ENCODE results near the gene ALPG. TPM values are rescaled to one million over a fixed set of nuclear protein-coding genes. Genes with fewer than 3 reads are reported as not detected.
A peak's percentile ranks its signal among the peaks of the same experiment; 100 is the strongest.

The ALPG gene
- total RNA-seq, 2 donors from 2014 or later: not detected

DNA sequence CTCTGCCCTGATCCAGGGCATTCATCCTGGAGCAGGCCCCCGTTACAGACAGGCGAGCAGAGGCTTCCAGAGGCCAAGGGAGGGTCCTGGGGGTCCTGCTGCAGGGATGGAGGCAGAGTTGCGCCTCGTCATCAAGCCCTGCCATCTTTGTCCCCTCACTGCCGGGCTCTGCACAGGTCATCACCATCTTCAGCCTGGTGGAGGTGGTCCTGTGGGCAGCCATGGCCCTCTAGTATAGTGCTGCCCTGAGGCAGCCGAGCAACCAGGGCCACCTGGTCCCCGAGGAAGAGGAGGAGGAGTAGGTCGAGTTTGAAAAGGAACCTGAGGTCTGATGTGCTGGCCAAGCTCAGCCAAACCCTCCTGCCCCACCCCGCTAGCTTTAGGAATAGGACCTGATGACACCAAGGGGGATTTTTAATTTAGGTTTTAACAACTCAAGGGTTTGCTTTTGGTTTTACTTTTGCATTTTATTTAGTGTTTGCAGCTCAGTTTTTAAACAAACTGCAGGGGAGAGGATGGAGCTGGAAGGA, 40.5 kb downstream of the ALPG start:
- H3K27me3 ChIP-seq (ENCODE audit: control insufficient read depth, insufficient read depth, low read length, poor library complexity, severe bottlenecking): peaks cover 4% of the 10 kb centered on the region
- H3K4me3 Mint-ChIP-seq: no peak overlapping the region
- no peaks in the 10 kb centered on the region for H3K9me3 ChIP-seq (ENCODE audit: control insufficient read depth, low read length)
- no peak overlapping the region for H3K27ac ChIP-seq (ENCODE audit: low read depth, low read length)
- H3K36me3 ChIP-seq (ENCODE audit: control insufficient read depth, insufficient read depth, low read length): no peaks in the 10 kb centered on the region
- no peak overlapping the region for H3K9ac ChIP-seq (ENCODE audit: extremely low read depth, low read length, poor library complexity, severe bottlenecking)
- H3K27ac Mint-ChIP-seq: no peak overlapping the region
- no peak for DNase-seq
- H3K9me3 Mint-ChIP-seq: no peaks in the 10 kb centered on the region
- no peaks in the 10 kb centered on the region for H3K27me3 Mint-ChIP-seq (ENCODE audit: insufficient read depth)
- no peak overlapping the region for H3K4me3 ChIP-seq (ENCODE audit: low read length)
- no peaks in the 10 kb centered on the region for H3K4me1 Mint-ChIP-seq
- WGBS, 2 experiments (ENCODE audit: insufficient coverage in 1 of 2, insufficient read length in 1 of 2): 89 to 92% methylated on average over 9 of the region's 9 CpGs
- no peaks in the 10 kb centered on the region for H3K4me1 ChIP-seq (ENCODE audit: control insufficient read depth, insufficient read depth, low read length)
- TF ChIP-seq, protein P1, sequence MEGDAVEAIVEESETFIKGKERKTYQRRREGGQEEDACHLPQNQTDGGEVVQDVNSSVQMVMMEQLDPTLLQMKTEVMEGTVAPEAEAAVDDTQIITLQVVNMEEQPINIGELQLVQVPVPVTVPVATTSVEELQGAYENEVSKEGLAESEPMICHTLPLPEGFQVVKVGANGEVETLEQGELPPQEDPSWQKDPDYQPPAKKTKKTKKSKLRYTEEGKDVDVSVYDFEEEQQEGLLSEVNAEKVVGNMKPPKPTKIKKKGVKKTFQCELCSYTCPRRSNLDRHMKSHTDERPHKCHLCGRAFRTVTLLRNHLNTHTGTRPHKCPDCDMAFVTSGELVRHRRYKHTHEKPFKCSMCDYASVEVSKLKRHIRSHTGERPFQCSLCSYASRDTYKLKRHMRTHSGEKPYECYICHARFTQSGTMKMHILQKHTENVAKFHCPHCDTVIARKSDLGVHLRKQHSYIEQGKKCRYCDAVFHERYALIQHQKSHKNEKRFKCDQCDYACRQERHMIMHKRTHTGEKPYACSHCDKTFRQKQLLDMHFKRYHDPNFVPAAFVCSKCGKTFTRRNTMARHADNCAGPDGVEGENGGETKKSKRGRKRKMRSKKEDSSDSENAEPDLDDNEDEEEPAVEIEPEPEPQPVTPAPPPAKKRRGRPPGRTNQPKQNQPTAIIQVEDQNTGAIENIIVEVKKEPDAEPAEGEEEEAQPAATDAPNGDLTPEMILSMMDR (conservative IDR thresholded peaks at IDR 0.05): no peak
- H3K36me3 Mint-ChIP-seq (ENCODE audit: low read depth): no peaks in the 10 kb centered on the region

DNA sequence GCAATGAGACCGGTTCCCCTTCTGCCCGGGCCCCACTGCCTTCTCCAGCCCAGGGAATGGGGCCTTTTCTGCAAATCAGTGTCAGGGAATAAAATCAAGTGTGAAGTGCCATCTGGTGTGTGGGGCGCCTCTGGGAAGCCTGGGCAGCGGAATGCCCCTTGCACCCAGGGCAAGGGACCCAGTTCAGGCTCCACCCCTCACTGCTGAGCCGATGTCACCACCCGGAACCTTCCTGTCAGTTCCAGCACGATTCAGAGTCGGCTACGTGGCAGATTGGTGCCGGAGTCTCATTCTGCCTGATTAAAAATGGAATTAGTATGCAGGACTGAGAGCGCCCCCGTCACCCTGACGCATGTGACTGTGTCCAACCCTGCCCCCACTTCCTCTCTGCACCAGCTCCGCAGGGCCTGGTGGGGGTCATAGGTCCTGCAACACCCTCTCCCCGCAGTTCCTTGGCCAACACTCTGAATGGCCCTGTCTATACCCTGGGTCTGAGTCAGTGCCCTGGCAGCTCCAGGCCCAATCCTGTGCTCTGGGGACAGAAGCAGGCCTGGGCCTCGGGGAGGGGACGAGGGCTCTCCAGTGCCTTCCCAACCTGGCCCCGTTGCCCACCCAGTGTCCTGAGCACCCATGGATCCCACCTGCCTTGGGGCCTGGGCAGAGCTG, 41.1 kb downstream of the ALPG start:
- Mint-ChIP-seq H3K4me3 (no peak overlapping the region), H3K9me3 (no peaks in the 10 kb centered on the region), H3K27me3 (ENCODE audit: insufficient read depth) (peaks cover 4% of the 10 kb centered on the region), H3K36me3 (ENCODE audit: low read depth) (no peaks in the 10 kb centered on the region), H3K4me1 (no peaks in the 10 kb centered on the region), H3K27ac (no peak overlapping the region)
- no peak overlapping the region for H3K9ac ChIP-seq (ENCODE audit: extremely low read depth, low read length, poor library complexity, severe bottlenecking)
- peaks cover 4% of the 10 kb centered on the region for H3K27me3 ChIP-seq (ENCODE audit: control insufficient read depth, insufficient read depth, low read length, poor library complexity, severe bottlenecking)
- H3K9me3 ChIP-seq (ENCODE audit: control insufficient read depth, low read length): no peaks in the 10 kb centered on the region
- WGBS, 2 experiments (ENCODE audit: insufficient coverage in 1 of 2, insufficient read length in 1 of 2): 91 to 93% methylated on average over 12 to 18 of the region's 18 CpGs
- H3K4me3 ChIP-seq (ENCODE audit: low read length): no peak overlapping the region
- H3K36me3 ChIP-seq (ENCODE audit: control insufficient read depth, insufficient read depth, low read length): no peaks in the 10 kb centered on the region
- peak overlapping the region; percentile 32 for H3K27ac ChIP-seq (ENCODE audit: low read depth, low read length)
- H3K4me1 ChIP-seq (ENCODE audit: control insufficient read depth, insufficient read depth, low read length): no peaks in the 10 kb centered on the region
- TF ChIP-seq, protein P1 (conservative IDR thresholded peaks at IDR 0.05): no peak
- DNase-seq: peak; percentile 49

DNA sequence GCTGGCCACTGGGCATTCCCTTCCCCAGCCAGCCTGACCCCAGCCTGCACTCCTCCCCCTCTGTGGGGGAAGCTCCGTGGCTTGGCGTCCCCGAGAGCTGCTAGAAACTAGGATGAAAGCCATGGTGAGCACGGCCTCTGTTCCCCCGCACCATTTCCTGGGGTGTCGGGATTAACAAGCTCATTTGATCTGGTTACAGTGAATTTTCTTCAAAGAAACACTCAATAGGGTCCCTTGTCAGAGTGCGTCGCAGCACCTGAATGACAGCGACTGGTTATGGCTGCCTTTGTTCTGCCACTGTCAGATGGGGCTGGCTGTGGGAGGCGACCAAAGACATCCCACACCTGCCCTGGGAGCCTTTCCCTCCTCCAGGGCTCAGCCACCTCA, 41.7 kb downstream of the ALPG start:
- Histone ChIP-seq H3K4me1 (ENCODE audit: control insufficient read depth, insufficient read depth, low read length) (no peaks in the 10 kb centered on the region), H3K36me3 (ENCODE audit: control insufficient read depth, insufficient read depth, low read length) (no peaks in the 10 kb centered on the region), H3K9ac (ENCODE audit: extremely low read depth, low read length, poor library complexity, severe bottlenecking) (no peak overlapping the region), H3K4me3 (ENCODE audit: low read length) (no peak overlapping the region), H3K27me3 (ENCODE audit: control insufficient read depth, insufficient read depth, low read length, poor library complexity, severe bottlenecking) (peaks cover 4% of the 10 kb centered on the region), H3K27ac (ENCODE audit: low read depth, low read length) (peak overlapping the region; percentile 32), H3K9me3 (ENCODE audit: control insufficient read depth, low read length) (no peaks in the 10 kb centered on the region)
- 50 to 74% methylated on average over 4 to 10 of the region's 10 CpGs for WGBS, 2 experiments (ENCODE audit: insufficient coverage in 1 of 2, insufficient read length in 1 of 2)
- Mint-ChIP-seq H3K27ac (no peak overlapping the region), H3K4me1 (no peaks in the 10 kb centered on the region), H3K27me3 (ENCODE audit: insufficient read depth) (peaks cover 4% of the 10 kb centered on the region), H3K9me3 (no peaks in the 10 kb centered on the region), H3K36me3 (ENCODE audit: low read depth) (no peaks in the 10 kb centered on the region), H3K4me3 (no peak overlapping the region)
- DNase-seq: no peak
- TF ChIP-seq, protein P1 (conservative IDR thresholded peaks at IDR 0.05): no peak
